ENCODE results near the gene MFAP3L. TPM values are rescaled to one million over a fixed set of nuclear protein-coding genes. Genes with fewer than 3 reads are reported as not detected.
"Not testable (repeated sequence)": the region's sequence is repeated elsewhere in the genome, so short reads cannot be mapped to it uniquely, and the experiment has no call there.

MFAP3L gene
- total RNA-seq, 1 donor from 2014 or later, result 14.2 TPM

- no peak for TF ChIP-seq CTCF (IDR thresholded peaks at IDR 0.05; ENCODE audit: insufficient read depth, low read length, poor library complexity, severe bottlenecking)
- no peak overlapping the region for H3K4me3 ChIP-seq (ENCODE audit: low read depth, low read length)
- H3K36me3 ChIP-seq (ENCODE audit: control insufficient read depth, insufficient read depth, low read length), result no peaks in the 10 kb centered on the region
- DNase-seq (ENCODE audit: low read depth), result no peak
- H3K27me3 ChIP-seq (ENCODE audit: control insufficient read depth, insufficient read depth, low read length), result no peaks in the 10 kb centered on the region
Observed at GRCh38 chr4:169945636-169946035, 80.6 kb downstream of the MFAP3L start.

- not testable (repeated sequence) for H3K36me3 ChIP-seq (ENCODE audit: control insufficient read depth, insufficient read depth, low read length); H3K27me3 ChIP-seq (ENCODE audit: control insufficient read depth, insufficient read depth, low read length); H3K4me3 ChIP-seq (ENCODE audit: low read depth, low read length); DNase-seq (ENCODE audit: low read depth)
Observed at GRCh38 chr4:169943601-169944000, 82.6 kb downstream of the MFAP3L start.

GRCh38 chr4:169941141-169941540 lies 85.1 kb downstream of the MFAP3L start:
- TF ChIP-seq CTCF (IDR thresholded peaks at IDR 0.05; ENCODE audit: insufficient read depth, low read length, poor library complexity, severe bottlenecking), result no peak
- no peaks in the 10 kb centered on the region for H3K27me3 ChIP-seq (ENCODE audit: control insufficient read depth, insufficient read depth, low read length)
- DNase-seq (ENCODE audit: low read depth), result no peak
- no peaks in the 10 kb centered on the region for H3K36me3 ChIP-seq (ENCODE audit: control insufficient read depth, insufficient read depth, low read length)
- H3K4me3 ChIP-seq (ENCODE audit: low read depth, low read length), result no peak overlapping the region

- H3K27me3 ChIP-seq (ENCODE audit: control insufficient read depth, insufficient read depth, low read length), result no peaks in the 10 kb centered on the region
- no peak for DNase-seq (ENCODE audit: low read depth)
- H3K36me3 ChIP-seq (ENCODE audit: control insufficient read depth, insufficient read depth, low read length), result no peaks in the 10 kb centered on the region
- TF ChIP-seq CTCF (IDR thresholded peaks at IDR 0.05; ENCODE audit: insufficient read depth, low read length, poor library complexity, severe bottlenecking), result peak; percentile 24
- no peak overlapping the region for H3K4me3 ChIP-seq (ENCODE audit: low read depth, low read length)
Observed at GRCh38 chr4:169940460-169940859, 85.7 kb downstream of the MFAP3L start.

Other genes with a start within 250 kb of the MFAP3L start
- gene AADAT, start 63.6 kb upstream of the MFAP3L start, total RNA-seq, result 12.5 and 13.7 TPM in 2 replicates